H1 (cell line): ENCODE measurements around the gene LHPP.

Experiments
- BCL11A ChIP-seq, 2 experiments: IDR thresholded peaks; one replicate each; pipeline ENCODE4 v1.6.1; 2011; ENCODE audit warnings: low read depth in 2 of 2, low read length in 2 of 2, mild to moderate bottlenecking in 2 of 2
- CHD2 ChIP-seq: IDR thresholded peaks from 2 replicates; pipeline ENCODE4 v1.6.1; 2012; ENCODE audit warnings: low read length, improper control_type of control experiment
- CTCF ChIP-seq, 3 experiments: IDR thresholded peaks; 1 replicate in 2 of 3; 2 replicates in 1 of 3; pipeline versions ENCODE4 v1.5.1 to v1.6.1; 2011; ENCODE audit warnings: low read length in 3 of 3, mild to moderate bottlenecking in 3 of 3, inconsistent platforms in 2 of 3, low read depth in 1 of 3, moderate library complexity in 1 of 3; ENCODE audit not compliant: insufficient read depth in 1 of 3; ENCODE audit errors: control extremely low read depth in 1 of 3
- EP300 ChIP-seq, 2 experiments: IDR thresholded peaks; 1 replicate in 1 of 2; 2 replicates in 1 of 2; pipeline ENCODE4 v1.6.1; 2011 to 2012; ENCODE audit warnings: low read depth in 2 of 2, low read length in 2 of 2, mild to moderate bottlenecking in 2 of 2, borderline replicate concordance in 1 of 2, inconsistent platforms in 1 of 2, moderate library complexity in 1 of 2
- MAX ChIP-seq: IDR thresholded peaks from 2 replicates; pipeline ENCODE4 v1.6.1; 2012; ENCODE audit warnings: inconsistent platforms
- POLR2A ChIP-seq, 2 experiments: IDR thresholded peaks; 1 replicate in 1 of 2; 2 replicates in 1 of 2; pipeline ENCODE4 v1.6.1; 2011; ENCODE audit warnings: low read depth in 2 of 2, low read length in 2 of 2, mild to moderate bottlenecking in 2 of 2; ENCODE audit errors: control extremely low read depth in 1 of 2
- RFX5 ChIP-seq: IDR thresholded peaks from 2 replicates; pipeline ENCODE4 v1.6.1; 2011; ENCODE audit warnings: low read depth, low read length, improper control_type of control experiment, borderline replicate concordance
- SP2 ChIP-seq: IDR thresholded peaks from 2 replicates; pipeline ENCODE4 v1.6.1; 2012; ENCODE audit warnings: mild to moderate bottlenecking, low read length, inconsistent platforms
- TAF1 ChIP-seq: IDR thresholded peaks from 2 replicates; pipeline ENCODE4 v1.6.1; 2011; ENCODE audit warnings: mild to moderate bottlenecking, low read depth, low read length
- TEAD4 ChIP-seq: IDR thresholded peaks from 2 replicates; pipeline ENCODE4 v1.6.1; 2012; ENCODE audit warnings: low read depth, low read length, inconsistent platforms, mixed read lengths
- ZNF274 ChIP-seq: IDR thresholded peaks from 2 replicates; pipeline ENCODE4 v1.7.0; 2012; ENCODE audit warnings: low read length, borderline replicate concordance; ENCODE audit errors: extremely low read depth

- TF ChIP-seq CTCF (IDR thresholded peaks at IDR 0.05; ENCODE audit: control extremely low read depth in 1 of 3, insufficient read depth in 1 of 3, low read depth in 1 of 3, low read length in 3 of 3) (no peak), POLR2A (IDR thresholded peaks at IDR 0.05; ENCODE audit: control extremely low read depth in 1 of 2, low read depth in 2 of 2, low read length in 2 of 2) (no peak), ZNF274 (no peak), TAF1 (no peak), TEAD4 (no peak), SP2 (no peak), RFX5 (no peak), EP300 (IDR thresholded peaks at IDR 0.05; ENCODE audit: borderline replicate concordance in 1 of 2, low read depth in 2 of 2, low read length in 2 of 2) (no peak), MAX (no peak), BCL11A (IDR thresholded peaks at IDR 0.05; ENCODE audit: low read depth in 2 of 2, low read length in 2 of 2) (no peak), CHD2 (no peak)
Observed at GRCh38 chr10:124504711-124505110, 43.1 kb downstream of the LHPP start.
